ENCODE data around the gene IL13RA1.

DNA sequence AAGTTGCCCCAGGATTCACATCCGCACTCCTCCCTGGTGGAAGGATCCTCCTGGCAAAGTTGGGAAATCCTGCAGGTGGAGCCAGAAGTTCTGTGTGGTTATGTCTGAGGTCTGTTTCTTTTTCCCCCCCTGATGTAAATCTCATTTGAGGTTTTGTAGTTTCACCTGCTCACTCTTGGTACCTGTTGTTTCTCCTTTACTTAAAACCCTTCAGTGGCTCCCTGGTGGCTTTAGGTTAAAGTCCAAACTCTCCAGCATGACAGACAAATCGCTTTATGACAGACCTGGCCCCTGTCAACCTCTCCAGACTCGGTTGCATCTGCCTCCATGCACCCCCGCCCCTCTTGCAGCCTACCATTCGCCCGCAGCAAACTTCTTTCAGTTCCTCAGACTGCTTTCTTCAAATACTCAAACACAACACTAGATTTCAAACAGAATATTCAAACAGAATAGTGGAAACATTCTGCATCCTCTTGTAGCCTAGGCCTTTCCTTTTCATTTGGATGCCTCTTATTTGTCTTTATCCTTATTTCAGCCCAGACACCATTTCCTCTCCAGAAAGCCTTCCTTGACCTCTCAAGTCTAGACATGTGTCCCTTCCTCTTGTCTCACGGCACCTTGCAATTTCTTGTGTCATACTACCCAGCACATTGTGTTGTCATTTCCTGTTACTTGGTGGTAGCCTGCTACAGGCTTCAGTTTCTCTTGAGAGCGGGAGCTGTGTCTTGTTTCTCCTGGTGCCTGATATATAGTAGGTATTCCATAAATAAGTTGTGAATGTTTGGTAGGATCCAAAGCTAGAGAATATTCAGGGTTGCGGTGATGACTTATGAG is 24.8 kb downstream of the IL13RA1 start:
- TF ChIP-seq CTCF (conservative IDR thresholded peaks at IDR 0.05) (no peak), ZFX (IDR thresholded peaks at IDR 0.05) (no peak)

Measured in C4-2B (cell line).